ENCODE results near the gene ITGB8. TPM values are rescaled to one million over a fixed set of nuclear protein-coding genes. Genes with fewer than 3 reads are reported as not detected.
"Not testable (repeated sequence)": the region's sequence is repeated elsewhere in the genome, so short reads cannot be mapped to it uniquely, and the experiment has no call there.

ITGB8 gene
- polyA plus RNA-seq, 1 donor from 2014 or later: 12.2 TPM

DNA sequence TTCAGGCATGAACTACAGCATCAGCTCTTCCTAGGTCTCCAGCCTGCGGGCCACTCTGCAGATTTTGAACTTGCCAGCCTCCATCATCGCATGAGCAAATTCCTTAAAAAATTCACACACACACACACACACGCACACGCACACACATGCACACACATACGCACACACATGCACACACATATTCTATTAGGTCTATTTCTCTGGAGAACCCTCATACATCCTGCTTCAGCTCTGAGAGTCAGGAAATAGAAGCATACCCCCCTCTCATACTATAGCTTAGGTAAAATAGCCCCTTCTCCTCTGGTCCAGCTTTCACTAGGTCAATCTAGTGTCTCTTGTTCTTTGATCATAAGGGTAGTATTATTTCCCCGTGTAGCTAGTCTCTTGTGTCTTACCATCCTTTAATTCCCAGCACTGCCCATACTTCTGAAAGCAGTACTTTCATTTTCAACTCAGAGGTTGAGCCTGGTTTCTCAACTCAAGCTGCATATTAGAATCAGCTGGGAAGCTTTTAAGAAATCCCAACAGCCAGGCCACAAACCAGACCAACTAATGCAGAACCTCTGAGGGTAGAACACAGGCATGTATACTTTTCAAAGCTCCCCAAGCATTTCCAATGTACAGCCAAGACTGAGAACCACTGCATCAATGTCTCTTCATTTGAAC is 30.9 kb upstream of the ITGB8 start:
- Histone ChIP-seq H3K36me3 (ENCODE audit: insufficient read depth, low read length) (no peaks in the 10 kb centered on the region), H3K27ac (ENCODE audit: low read length) (no peak overlapping the region), H3K4me2 (ENCODE audit: low read length) (no peak overlapping the region), H3K4me3 (ENCODE audit: low read length) (no peak overlapping the region), H2AFZ (ENCODE audit: low read depth, low read length) (no peak overlapping the region), H3K9ac (ENCODE audit: low read length) (no peak overlapping the region), H3F3A (ENCODE audit: insufficient read depth, low read length, poor library complexity, severe bottlenecking) (no peaks in the 10 kb centered on the region), H3K9me2 (ENCODE audit: insufficient read depth, low read length) (no peaks in the 10 kb centered on the region), H3K79me2 (replicated peaks; ENCODE audit: insufficient read depth, low read length) (no peaks in the 10 kb centered on the region), H4K20me1 (ENCODE audit: insufficient read depth) (no peaks in the 10 kb centered on the region), H3K27me3 (ENCODE audit: insufficient read depth, low read depth, low read length) (no peaks in the 10 kb centered on the region), H3K9me3 (ENCODE audit: low read length) (no peaks in the 10 kb centered on the region)
- TF ChIP-seq, protein P1, sequence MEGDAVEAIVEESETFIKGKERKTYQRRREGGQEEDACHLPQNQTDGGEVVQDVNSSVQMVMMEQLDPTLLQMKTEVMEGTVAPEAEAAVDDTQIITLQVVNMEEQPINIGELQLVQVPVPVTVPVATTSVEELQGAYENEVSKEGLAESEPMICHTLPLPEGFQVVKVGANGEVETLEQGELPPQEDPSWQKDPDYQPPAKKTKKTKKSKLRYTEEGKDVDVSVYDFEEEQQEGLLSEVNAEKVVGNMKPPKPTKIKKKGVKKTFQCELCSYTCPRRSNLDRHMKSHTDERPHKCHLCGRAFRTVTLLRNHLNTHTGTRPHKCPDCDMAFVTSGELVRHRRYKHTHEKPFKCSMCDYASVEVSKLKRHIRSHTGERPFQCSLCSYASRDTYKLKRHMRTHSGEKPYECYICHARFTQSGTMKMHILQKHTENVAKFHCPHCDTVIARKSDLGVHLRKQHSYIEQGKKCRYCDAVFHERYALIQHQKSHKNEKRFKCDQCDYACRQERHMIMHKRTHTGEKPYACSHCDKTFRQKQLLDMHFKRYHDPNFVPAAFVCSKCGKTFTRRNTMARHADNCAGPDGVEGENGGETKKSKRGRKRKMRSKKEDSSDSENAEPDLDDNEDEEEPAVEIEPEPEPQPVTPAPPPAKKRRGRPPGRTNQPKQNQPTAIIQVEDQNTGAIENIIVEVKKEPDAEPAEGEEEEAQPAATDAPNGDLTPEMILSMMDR (IDR thresholded peaks at IDR 0.05; ENCODE audit: poor library complexity, severe bottlenecking): no peak
- TF ChIP-seq POLR2AphosphoS5 (IDR thresholded peaks at IDR 0.05) (no peak), SMC3 (conservative IDR thresholded peaks at IDR 0.05; ENCODE audit: poor library complexity) (no peak), EZH2 (IDR thresholded peaks at IDR 0.05; ENCODE audit: borderline replicate concordance, insufficient read depth, low read length, poor library complexity, severe bottlenecking) (no peak), TAF1 (IDR thresholded peaks at IDR 0.05; ENCODE audit: low read depth) (no peak), RAD21 (conservative IDR thresholded peaks at IDR 0.05) (no peak), EP300 (conservative IDR thresholded peaks at IDR 0.05; ENCODE audit: poor library complexity, severe bottlenecking) (no peak), MXI1 (conservative IDR thresholded peaks at IDR 0.05; ENCODE audit: poor library complexity, severe bottlenecking) (no peak)
- TF ChIP-seq, protein P2, sequence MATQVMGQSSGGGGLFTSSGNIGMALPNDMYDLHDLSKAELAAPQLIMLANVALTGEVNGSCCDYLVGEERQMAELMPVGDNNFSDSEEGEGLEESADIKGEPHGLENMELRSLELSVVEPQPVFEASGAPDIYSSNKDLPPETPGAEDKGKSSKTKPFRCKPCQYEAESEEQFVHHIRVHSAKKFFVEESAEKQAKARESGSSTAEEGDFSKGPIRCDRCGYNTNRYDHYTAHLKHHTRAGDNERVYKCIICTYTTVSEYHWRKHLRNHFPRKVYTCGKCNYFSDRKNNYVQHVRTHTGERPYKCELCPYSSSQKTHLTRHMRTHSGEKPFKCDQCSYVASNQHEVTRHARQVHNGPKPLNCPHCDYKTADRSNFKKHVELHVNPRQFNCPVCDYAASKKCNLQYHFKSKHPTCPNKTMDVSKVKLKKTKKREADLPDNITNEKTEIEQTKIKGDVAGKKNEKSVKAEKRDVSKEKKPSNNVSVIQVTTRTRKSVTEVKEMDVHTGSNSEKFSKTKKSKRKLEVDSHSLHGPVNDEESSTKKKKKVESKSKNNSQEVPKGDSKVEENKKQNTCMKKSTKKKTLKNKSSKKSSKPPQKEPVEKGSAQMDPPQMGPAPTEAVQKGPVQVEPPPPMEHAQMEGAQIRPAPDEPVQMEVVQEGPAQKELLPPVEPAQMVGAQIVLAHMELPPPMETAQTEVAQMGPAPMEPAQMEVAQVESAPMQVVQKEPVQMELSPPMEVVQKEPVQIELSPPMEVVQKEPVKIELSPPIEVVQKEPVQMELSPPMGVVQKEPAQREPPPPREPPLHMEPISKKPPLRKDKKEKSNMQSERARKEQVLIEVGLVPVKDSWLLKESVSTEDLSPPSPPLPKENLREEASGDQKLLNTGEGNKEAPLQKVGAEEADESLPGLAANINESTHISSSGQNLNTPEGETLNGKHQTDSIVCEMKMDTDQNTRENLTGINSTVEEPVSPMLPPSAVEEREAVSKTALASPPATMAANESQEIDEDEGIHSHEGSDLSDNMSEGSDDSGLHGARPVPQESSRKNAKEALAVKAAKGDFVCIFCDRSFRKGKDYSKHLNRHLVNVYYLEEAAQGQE (IDR thresholded peaks at IDR 0.05; ENCODE audit: borderline replicate concordance): no peak

DNA sequence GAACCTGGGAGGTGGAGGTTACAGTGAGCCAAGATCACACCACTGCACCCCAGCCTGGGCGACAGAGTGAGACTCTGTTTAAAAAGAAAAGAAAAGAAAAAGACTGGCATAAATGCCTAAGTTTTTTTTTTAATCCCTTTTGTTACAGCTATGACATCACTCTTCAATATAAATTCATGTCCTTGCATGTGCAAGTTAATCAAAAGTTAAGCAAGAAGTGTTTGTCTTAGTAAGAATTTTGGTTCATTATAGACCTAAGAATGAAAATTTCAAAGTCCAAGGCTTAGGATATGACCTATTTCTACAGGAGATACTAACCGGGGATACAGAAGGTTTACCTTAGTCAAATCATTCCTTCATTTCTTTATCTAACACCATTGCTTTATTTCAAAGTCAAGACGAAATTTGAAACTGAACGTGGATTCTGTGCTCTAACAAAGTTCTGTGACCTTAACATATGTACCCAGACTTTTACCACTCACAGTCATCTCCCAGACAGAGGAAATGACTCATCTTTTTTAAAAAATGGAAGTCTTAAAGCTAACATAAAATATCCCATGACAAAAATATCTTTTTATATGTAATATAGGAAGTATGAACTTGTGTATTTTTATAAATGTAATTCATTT is 29.3 kb upstream of the ITGB8 start:
- Histone ChIP-seq H3K9me3 (ENCODE audit: low read length) (no peaks in the 10 kb centered on the region), H3K4me2 (ENCODE audit: low read length) (no peak overlapping the region), H3F3A (ENCODE audit: insufficient read depth, low read length, poor library complexity, severe bottlenecking) (no peaks in the 10 kb centered on the region), H3K27ac (ENCODE audit: low read length) (no peak overlapping the region), H3K9me2 (ENCODE audit: insufficient read depth, low read length) (no peaks in the 10 kb centered on the region), H3K36me3 (ENCODE audit: insufficient read depth, low read length) (no peaks in the 10 kb centered on the region), H3K9ac (ENCODE audit: low read length) (no peak overlapping the region), H3K27me3 (ENCODE audit: insufficient read depth, low read depth, low read length) (no peaks in the 10 kb centered on the region), H2AFZ (ENCODE audit: low read depth, low read length) (no peak overlapping the region), H3K4me3 (ENCODE audit: low read length) (no peak overlapping the region), H4K20me1 (ENCODE audit: insufficient read depth) (no peaks in the 10 kb centered on the region), H3K79me2 (replicated peaks; ENCODE audit: insufficient read depth, low read length) (no peaks in the 10 kb centered on the region)
- no peak for TF ChIP-seq MXI1 (conservative IDR thresholded peaks at IDR 0.05; ENCODE audit: poor library complexity, severe bottlenecking)
- TF ChIP-seq SMC3 (conservative IDR thresholded peaks at IDR 0.05; ENCODE audit: poor library complexity): no peak
- TF ChIP-seq TAF1 (IDR thresholded peaks at IDR 0.05; ENCODE audit: low read depth): no peak
- no peak for TF ChIP-seq EP300 (conservative IDR thresholded peaks at IDR 0.05; ENCODE audit: poor library complexity, severe bottlenecking)
- TF ChIP-seq, protein P1 (IDR thresholded peaks at IDR 0.05; ENCODE audit: poor library complexity, severe bottlenecking): no peak
- no peak for TF ChIP-seq RAD21 (conservative IDR thresholded peaks at IDR 0.05)
- TF ChIP-seq, protein P2 (IDR thresholded peaks at IDR 0.05; ENCODE audit: borderline replicate concordance): no peak
- TF ChIP-seq POLR2AphosphoS5 (IDR thresholded peaks at IDR 0.05): no peak
- no peak for TF ChIP-seq EZH2 (IDR thresholded peaks at IDR 0.05; ENCODE audit: borderline replicate concordance, insufficient read depth, low read length, poor library complexity, severe bottlenecking)

DNA sequence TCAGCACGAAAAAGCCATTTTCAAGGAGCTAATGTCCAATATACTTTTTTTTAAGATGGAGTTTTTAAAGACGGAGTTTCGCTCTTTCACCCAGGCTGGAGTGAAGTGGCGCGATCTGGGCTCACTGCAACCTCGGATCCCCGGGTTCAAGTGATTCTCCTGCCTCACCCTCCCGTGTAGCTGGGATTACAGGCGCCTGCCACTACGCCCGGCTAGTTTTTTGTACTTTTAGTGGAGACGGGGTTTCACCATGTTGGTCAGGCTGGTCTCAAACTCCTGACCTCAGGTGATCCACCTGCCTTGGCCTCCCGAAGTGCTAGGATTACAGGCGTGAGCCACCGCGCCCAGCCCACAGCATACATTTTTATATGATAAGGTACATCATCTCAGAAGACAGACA is 28.4 kb upstream of the ITGB8 start:
- not testable (repeated sequence) for H3K9me2 ChIP-seq (ENCODE audit: insufficient read depth, low read length); H2AFZ ChIP-seq (ENCODE audit: low read depth, low read length); H3K4me3 ChIP-seq (ENCODE audit: low read length); H3K27me3 ChIP-seq (ENCODE audit: insufficient read depth, low read depth, low read length); H3K79me2 ChIP-seq (replicated peaks; ENCODE audit: insufficient read depth, low read length); H3K36me3 ChIP-seq (ENCODE audit: insufficient read depth, low read length); H3F3A ChIP-seq (ENCODE audit: insufficient read depth, low read length, poor library complexity, severe bottlenecking); H3K4me2 ChIP-seq (ENCODE audit: low read length); H3K27ac ChIP-seq (ENCODE audit: low read length); H3K9me3 ChIP-seq (ENCODE audit: low read length); H4K20me1 ChIP-seq (ENCODE audit: insufficient read depth); H3K9ac ChIP-seq (ENCODE audit: low read length)
